ENCODE results near the gene CELSR1.

CELSR1 gene

GRCh38 chr22:46366327-46366731, 171.1 kb downstream of the CELSR1 start:
- no peak for DNase-seq (ENCODE audit: low read depth in 2 of 2)

- DNase-seq (ENCODE audit: low read depth in 2 of 2): no peak
Measured at GRCh38 chr22:46365166-46365624, 172.2 kb downstream of the CELSR1 start.

DNA sequence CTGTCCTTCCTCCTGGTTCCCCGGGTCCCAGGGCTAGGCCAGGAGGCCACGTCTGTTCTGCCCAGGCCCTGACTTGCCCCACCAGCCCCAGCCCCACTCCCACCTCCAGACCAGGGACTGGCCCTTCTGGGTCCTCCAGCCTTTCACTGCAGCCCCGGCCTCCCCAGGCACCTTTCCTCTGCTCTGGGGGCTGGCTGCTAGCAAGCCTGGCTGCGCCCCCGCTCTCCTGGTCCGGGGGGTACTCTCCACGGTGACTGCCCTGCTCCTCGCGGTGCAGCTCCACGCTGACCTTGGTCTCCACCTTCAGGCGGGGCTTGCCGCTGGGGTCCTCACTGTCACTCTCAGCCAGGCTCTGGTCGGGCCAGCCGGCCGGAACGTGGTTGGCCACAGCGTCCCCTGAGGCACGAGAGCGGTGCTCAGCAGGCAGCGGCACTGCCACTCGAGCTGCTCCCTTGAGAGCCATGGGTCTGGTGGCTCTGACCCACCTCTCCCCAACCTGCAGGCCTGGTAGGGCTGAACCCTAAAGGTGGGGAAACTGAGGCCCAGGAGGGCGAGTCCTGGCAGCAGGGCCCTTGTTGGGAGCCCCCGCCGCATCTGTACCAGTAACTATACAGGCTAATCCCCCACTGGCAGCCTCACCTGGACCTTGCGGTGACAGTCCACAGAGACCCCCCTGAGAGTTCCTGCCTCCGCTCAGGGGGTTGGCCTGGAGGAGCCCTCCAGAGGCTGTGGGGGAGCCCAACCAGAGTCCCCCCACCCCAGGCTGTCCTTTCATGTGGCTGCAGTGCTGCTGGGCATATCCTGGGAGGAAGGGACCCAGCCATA, 172.9 kb downstream of the CELSR1 start:
- no peak for DNase-seq (ENCODE audit: low read depth in 2 of 2)

DNA sequence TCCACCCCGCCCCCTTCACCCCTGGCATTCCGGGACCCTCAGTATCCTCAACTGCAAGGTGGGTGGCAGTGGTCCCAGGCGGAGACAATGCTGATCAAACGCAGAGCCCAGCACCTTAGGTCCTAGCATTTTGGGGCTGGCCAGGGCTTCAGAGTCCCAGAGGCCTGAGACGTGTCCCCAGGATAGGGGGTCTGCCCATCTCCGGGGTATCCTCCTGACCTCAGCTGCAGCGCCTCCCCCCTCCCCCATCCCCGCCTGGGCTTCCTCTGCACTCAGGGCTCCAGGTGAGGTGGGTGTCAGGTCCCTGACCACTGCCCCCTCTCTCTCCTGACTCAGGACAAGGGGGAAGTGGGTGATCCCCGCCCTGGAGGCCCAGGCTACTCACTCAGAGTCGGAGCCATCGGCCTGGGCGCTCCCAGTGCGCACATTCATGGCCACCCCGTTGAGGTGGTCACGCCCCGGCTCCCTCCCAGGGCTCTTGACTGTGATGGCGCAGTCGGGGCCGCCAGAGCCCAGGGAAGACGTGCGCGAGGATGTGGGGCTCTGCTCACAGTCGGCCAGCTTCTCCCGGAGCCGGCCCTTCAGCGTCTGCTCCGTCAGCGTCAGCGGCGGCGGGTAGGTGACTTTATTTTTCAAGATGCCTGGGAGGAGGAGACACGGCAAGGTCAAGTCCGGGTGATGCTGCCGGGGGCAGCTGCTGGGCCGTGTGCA, 173.7 kb downstream of the CELSR1 start:
- no peak for DNase-seq (ENCODE audit: low read depth in 2 of 2)

DNA sequence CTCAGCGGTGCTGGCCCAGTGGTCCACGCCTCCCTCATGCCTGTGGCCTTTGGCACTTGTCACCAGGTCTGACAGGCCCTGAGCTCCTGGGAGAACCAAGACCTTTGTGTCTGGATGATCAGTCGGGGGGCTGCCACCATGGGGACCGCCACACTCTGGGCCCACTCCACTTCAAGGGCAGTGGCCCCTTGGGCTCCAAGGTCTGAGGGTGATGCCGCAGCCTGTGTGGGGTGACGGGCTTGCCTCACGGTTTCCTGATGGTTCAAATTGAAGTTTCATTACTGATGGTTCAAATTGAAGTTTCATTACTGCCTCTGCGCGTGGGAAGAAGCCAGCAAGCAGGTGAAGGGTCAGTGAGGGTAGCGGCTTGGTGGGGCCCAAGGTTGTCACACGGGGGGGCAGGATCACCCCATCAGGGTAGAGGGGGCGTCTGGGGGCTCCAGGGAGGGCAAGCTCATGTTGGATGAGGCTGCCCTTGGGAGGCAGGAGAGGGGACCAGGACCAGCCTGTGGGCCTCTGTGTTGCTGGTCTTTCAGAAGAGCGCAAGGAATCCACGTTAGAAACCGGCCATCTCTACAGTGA, 174.4 kb downstream of the CELSR1 start:
- no peak for DNase-seq (ENCODE audit: low read depth in 2 of 2)

GRCh38 chr22:46362203-46362933, 175.1 kb downstream of the CELSR1 start:
- DNase-seq (ENCODE audit: low read depth in 2 of 2): no peak

DNA sequence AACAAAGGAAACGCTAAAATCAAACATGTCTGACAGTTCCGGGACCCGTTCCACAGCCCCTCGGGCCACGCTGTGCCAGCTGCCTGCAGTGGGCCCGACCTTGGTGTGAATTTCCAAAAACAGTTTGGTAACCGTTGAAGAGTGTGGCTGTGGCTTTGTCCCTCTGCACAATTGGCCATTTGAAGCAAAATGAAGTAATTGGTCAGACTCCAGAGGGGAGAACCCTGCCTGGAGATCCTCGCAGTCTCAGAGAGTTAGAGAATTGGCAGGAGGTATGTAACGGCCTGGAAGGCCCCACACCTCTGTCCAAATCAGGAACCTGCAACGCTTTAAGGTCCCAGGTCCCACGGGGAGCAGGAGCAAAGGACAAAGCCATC, 175.6 kb downstream of the CELSR1 start:
- DNase-seq (ENCODE audit: low read depth in 2 of 2): no peak

- no peak for DNase-seq (ENCODE audit: low read depth in 2 of 2)
Measured at GRCh38 chr22:46360891-46361290, 176.5 kb downstream of the CELSR1 start.

DNA sequence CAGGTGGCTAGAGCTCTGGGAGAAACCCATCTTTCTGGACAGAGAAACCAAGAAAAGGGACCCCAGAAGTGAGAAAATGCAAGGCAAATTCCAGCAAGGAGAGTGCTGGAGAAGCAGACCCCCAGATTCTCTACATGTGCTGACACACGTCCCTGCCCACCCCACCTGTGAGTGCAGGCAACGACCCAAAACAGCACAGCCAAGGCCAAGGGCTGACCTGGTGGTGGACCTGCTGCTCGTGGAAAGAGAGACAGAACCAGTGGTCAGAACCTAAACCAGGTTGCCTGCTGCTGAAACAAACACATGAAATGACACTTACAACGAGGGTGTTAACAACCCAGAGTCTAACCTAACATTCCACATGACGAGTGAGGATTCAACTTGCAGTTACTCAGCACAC, 177.3 kb downstream of the CELSR1 start:
- no peak for DNase-seq (ENCODE audit: low read depth in 2 of 2)

- DNase-seq (ENCODE audit: low read depth in 2 of 2): no peak
Measured at GRCh38 chr22:46359362-46359761, 178.1 kb downstream of the CELSR1 start.

DNA sequence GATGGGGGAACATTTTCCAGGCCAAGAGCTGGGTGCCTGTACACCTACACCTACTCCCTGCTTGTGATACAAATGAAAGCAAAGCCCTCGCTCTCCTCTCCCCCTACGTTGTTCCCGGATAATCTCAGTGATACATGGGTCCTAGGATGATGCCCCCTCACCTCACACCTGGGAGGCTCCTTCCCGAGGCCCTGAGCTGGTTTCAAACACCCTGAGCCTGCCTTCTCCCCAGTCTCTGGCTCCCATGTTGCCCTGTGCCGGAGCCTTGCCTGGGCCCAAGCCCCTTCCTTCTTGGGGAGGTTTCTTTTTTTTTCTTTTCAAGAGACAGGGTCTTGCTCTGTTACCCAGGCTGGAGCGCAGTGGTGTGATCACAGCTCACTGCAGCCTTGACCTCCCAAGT, 178.7 kb downstream of the CELSR1 start:
- no peak for DNase-seq (ENCODE audit: low read depth in 2 of 2)

GRCh38 chr22:46357711-46358520, 179.5 kb downstream of the CELSR1 start:
- no peak for DNase-seq (ENCODE audit: low read depth in 2 of 2)

DNA sequence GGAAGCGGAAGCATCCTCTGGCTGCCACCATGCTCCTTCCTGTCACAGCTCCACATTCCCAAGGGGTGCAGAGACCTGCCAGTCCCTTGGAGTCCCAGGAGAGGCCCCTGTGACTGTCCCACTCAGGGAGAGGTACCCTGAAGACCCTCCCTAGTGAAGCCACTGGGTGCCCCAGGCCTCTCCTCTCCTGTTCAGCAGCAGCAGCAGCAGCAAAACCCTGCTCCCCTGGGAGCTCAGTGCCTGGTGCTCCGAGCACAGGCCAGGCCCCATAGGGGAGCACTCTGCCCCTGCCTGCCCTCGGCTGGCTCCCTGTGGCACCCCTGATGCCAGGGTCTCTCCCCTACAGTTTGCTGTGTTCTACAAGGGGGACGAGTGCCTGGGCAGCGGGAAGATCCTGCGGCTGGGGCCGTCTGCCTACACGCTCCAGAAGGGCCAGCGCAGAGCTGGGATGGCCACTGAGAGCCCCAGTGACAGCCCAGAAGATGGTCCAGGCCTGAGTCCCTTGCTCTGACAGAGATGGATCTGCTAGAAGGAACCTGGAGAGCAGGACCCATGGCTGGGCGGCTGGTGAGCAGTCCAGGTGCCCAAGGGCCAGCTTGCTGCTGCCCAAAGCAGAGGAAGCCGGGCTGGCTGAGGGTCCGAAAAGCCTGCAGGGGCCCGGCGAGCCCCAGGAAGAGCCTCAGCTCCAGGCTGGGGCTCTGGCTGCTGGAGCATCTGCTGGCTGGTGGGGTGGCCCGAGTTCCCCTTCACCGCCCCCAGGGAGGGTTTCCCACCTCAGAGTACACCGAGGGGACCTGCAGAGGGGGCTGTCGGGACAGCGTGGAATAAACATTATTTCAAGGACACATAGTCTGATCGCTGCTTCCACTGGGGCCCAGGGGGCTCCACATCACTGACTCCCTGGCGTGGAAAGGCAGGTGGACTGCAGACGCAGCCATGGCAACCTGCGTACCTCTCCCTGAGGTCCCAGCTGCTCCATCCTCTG, 180.6 kb downstream of the CELSR1 start:
- DNase-seq (ENCODE audit: low read depth in 2 of 2): no peak

DNA sequence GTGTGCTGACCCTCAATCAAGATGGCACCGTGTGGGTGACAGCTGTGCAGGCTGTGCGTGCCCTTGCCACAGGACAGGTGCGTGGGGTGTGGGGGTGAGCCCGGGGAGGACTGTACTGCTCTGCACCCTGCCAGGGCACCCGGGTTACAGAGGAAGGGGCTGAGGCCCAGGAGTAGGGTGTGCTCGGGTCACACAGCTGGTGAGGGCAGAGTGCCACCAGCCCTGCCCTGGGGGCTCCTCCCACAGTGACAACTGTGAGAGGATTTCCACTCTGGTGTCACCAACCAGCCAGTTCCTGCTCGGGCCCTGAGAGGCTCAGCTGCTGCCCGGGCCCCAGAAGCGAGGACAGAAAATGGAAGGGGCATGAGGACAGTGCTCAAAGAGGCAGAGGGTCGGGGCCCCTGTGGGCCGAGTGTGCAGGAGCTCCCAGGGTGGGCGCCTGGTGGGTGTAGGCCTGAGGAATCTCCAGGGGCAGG, 181.4 kb downstream of the CELSR1 start:
- DNase-seq (ENCODE audit: low read depth in 2 of 2): no peak

DNA sequence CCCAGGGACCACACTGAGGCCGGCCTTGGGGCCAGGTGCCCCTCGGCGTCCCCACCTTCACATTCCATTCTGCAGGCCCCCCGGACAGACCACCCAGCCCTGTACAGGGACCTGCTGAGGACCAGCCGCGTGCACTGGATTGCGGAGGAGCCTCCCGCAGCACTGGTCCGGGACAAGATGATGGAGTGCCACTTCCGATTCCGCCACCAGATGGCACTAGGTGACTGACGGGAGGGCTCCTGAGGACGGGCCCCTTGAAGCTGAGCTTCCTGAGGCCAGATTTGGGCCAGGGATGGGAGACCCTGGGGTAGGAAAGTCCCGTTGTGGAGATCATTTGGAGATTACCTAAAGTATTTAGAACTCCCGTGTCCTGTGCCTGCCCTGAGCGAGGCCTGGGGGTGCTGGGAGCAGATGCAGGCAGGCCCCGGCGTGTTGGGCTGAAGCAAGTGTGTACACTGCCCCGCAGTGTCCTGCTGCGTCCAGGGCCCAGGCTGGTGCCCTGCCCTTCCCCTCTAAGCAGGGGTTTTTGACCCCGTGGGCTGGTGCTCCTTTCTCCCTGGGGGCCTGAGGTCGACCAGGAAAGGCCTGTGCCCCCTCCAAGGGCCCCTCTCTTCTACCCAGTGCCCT, 181.9 kb downstream of the CELSR1 start:
- DNase-seq (ENCODE audit: low read depth in 2 of 2): no peak

DNA sequence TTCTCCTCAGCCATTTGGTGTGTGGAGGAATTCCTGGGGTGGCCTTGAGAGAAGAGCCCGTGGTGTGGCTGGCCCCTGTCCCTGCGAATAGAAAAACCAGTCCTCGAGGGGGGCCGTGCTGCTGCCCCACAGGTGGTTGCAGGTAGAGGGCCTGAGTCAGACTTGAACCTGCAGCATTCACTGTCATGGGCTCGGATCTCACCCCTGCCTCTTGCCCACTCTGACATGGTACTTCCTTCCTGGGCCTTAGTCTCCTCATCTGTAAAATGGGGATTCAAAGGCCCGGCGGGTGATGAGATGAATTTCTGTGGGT, 182.5 kb downstream of the CELSR1 start:
- no peak for DNase-seq (ENCODE audit: low read depth in 2 of 2)

DNA sequence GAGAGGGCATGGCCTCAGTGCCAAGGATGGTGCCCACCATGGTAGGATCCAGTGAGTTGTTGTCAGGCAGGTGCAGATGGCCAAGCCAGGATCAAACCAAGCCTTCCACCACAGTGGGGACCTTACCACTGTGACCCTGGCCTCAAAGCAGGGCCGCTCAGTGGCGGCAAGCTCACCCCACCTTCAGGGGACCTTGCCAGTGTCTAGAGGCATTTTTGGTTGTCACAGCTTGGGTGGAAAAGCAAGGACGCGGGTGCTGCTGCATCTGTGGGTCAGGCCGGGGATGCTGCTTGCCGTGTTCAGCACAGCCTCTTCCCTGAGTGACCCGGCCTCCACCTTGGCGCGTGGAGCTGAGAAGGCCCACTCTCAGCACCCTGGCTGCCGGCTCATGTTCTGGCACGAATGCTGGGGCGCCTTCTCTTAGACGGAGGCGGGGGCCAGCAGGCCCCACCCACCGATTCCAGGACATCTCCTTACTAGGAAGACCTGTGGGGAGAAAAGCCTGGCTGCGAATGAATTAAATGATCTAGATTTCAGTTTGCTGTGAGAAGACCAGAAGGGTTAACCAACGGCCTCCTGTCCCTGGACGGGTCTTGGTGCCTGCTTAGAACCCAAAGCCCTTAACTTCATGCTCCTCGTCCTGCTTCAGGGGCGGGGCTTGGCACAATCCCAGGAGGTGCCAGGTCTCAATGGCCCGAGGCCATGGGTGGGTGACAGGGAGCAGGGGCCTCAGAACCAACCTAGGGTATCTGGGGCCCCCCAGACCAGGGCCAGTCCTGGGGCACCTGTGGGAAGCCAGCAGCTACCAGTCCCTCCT, 183.0 kb downstream of the CELSR1 start:
- DNase-seq (ENCODE audit: low read depth in 2 of 2): no peak

- DNase-seq (ENCODE audit: low read depth in 2 of 2): no peak
Measured at GRCh38 chr22:46353483-46354105, 183.8 kb downstream of the CELSR1 start.
